ENCODE data around the gene CCDC144A.
"Not testable (repeated sequence)": the region's sequence is repeated elsewhere in the genome, so short reads cannot be mapped to it uniquely, and the experiment has no call there.

Gene CCDC144A

DNA sequence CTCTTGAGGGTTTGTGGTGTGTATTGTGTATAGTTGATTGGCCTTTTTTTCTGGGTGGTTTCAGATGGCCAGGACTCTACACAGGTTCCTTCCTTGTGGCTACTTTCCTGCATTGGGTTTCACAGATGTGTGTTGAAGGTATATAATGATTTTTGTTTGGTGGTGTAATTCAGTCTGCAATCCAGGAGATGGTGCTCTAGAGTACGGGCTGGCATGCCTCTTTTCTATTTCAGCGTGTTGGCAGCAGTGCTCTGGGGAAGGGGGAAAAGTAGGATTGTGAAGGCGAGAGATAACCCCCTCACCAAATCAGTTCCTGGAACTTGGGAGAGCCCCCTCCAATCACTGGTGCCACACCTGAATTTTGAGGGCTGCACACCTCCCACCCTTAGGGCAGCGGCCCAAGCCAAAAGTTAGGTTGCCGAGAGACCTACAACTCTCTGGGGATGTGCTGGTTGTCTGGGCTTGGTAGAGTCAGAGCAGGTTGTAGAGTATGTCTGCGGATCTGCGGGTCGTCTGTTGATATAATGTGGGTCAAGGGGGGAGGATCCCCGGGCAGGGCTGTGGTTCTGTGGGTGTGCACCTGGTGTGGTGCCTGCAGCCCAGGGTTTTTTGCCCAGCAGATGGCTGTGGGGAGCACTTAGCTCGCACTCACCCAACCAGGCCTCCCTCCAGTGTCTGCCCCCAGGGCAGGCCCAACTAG, 61.3 kb downstream of the CCDC144A start:
- DNase-seq, result not testable (repeated sequence)

DNA sequence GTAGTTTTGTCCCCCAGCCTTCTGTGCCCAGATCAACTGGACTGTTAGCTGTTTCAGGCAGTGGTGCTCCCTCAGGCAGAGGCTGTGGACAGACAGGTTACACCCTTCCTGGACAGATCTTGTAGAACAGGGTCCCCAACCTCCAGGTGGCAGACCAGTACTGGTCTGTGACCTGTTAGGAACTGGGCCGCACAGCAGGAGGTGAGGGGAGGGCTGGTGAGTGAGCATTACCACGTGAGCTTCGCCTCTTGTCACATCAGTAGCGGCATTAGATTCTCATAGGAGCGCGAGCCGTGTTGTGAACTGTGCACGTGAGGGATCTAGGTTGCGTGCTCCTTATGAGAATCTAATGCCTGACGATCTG, 61.9 kb downstream of the CCDC144A start:
- DNase-seq, result not testable (repeated sequence)

DNA sequence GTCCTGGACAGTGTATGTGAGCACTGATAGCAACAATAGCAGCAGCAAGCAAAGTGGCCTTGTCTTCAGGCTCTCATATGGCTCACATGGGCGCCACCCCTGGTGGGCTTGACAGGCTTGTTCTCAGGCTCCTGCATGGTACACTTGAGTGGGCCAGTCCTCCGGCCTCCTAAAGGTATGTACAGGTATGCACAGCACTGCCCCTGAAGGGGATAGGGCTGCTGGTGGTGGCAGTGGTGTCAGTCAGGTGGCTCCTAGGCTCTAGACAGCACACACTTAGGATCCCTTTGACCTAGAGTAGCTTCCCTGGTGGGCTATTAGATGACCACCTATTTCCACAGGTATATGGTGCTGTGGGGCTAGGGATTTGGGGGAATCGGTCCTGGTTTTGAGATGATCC, 67.5 kb downstream of the CCDC144A start:
- not testable (repeated sequence) for DNase-seq

GRCh38 chr17:16758177-16758576, 68.1 kb downstream of the CCDC144A start:
- not testable (repeated sequence) for DNase-seq

- not testable (repeated sequence) for DNase-seq
Measured at GRCh38 chr17:16768290-16769175, 78.5 kb downstream of the CCDC144A start.

- DNase-seq, result not testable (repeated sequence)
Measured at GRCh38 chr17:16772394-16773145, 82.5 kb downstream of the CCDC144A start.

- DNase-seq, result not testable (repeated sequence)
Measured at GRCh38 chr17:16773146-16773522, 83.1 kb downstream of the CCDC144A start.

- not testable (repeated sequence) for DNase-seq
Measured at GRCh38 chr17:16787851-16788250, 97.8 kb downstream of the CCDC144A start.

DNA sequence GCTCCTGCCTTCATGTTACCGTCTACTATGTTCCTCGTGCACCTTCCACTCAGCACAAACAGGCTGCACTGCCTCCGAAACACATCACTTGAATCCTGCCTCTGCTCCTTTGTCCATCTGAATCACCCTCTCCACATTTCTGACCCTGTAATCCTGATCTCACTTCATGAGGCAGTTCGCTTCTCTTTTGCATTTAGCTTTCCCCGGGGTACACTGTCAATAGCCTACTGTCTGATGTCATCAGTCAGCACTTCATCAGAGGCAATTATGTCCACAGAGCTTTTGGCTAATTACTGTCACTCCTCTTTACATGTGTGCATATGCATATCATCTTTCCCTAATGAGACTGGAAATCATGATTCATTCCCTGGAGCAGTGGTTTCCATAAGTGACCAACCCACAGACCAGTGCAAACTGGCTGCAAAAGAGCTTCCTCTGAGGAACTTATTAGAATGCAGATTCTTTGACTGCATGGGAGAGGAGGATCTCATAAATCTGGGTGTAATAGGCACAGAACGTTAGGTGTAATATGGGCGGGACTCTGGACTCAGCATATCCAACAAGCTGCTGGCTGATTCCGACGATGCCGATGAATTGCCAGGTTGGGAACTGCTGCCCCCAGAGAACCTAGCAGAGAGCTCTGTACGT, 99.0 kb downstream of the CCDC144A start:
- DNase-seq, result not testable (repeated sequence)

DNA sequence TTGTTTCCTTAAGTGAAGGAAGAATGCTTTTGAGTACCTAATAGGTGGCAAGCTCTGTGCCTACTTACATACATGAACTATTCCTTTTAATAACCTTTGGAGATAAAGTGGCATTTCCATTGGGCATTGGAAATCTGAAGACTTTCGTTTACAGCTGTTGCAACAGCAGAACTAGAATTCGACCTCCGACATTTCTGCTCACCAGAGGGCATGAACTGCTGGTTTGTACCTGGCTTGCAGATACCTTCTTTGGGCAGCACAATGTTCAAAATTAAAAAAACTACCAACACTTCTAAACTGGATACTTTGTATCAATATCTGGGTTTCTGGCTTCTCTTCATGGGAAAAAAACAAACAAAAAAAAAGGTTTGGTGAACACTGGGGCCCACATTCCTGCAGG, 99.6 kb downstream of the CCDC144A start:
- not testable (repeated sequence) for DNase-seq

GRCh38 chr17:16790313-16790871, 100.4 kb downstream of the CCDC144A start:
- DNase-seq, result not testable (repeated sequence)

- DNase-seq, result not testable (repeated sequence)
Measured at GRCh38 chr17:16794215-16794614, 104.2 kb downstream of the CCDC144A start.

- DNase-seq, result not testable (repeated sequence)
Measured at GRCh38 chr17:16795894-16796293, 105.9 kb downstream of the CCDC144A start.

DNA sequence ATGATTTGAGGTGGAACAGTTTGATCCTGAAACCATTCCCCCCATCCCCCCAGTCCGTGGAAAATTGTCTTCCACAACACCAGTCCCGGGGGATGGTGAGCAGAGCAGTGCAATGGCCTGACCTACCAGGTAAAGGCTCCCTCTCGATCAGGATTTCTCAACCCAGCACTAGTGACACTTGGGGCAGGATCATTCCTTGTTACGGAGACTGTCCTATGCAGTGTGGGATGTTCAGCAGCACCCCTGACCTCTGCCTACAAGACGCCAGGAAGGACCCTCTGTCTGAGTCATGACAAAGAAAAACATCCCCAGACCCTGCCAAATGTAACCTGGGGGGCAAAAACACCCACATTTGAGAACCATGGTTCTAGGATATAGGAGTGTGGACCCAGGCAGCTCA, 114.8 kb downstream of the CCDC144A start:
- not testable (repeated sequence) for DNase-seq

GRCh38 chr17:16806599-16806998, 116.6 kb downstream of the CCDC144A start:
- DNase-seq, result not testable (repeated sequence)

GRCh38 chr17:16807620-16808019, 117.6 kb downstream of the CCDC144A start:
- not testable (repeated sequence) for DNase-seq

DNA sequence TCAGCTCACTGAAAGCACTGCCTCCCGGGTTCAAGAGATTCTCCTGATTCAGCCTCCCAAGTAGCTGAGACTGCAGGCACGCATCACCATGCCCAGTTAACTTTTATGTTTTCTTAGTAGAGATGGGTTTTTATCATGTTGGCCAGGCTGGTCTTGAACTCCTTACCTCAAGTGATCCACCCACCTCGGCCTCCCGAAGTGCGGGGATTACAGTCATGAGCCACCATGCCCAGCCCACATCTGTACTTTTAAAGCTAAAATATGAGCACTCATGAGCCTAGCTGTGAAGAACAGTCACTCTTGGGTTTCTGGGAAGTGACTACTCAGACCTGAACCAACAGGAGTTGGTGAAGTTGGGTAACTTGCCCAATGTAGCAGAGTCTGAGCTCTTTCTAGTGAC, 120.2 kb downstream of the CCDC144A start:
- DNase-seq, result not testable (repeated sequence)

- not testable (repeated sequence) for DNase-seq
Measured at GRCh38 chr17:16812126-16812525, 122.1 kb downstream of the CCDC144A start.

DNA sequence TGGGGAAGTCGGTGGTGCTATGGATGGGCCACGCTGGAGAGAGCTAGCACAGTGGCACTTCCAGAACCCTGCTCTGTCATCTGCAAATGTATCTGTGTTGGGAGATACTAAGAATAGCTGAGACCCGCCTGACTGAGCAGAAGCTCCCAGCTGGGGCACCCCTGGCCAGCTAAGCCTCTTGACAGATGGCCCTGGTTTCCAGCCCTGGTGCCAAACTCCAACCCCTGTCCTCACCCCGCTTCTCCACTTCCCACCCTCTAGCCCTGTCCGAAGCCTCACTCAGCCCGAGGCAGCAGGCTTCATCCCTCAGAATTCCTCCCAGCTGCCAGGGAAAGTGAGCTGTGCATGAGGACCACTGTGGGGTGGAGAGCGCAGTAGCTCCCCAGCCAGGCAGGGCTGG, 124.4 kb downstream of the CCDC144A start:
- no peak for DNase-seq

- no peak for DNase-seq
Measured at GRCh38 chr17:16817201-16817600, 127.2 kb downstream of the CCDC144A start.

- DNase-seq, result not testable (repeated sequence)
Measured at GRCh38 chr17:16817940-16818339, 127.9 kb downstream of the CCDC144A start.

DNA sequence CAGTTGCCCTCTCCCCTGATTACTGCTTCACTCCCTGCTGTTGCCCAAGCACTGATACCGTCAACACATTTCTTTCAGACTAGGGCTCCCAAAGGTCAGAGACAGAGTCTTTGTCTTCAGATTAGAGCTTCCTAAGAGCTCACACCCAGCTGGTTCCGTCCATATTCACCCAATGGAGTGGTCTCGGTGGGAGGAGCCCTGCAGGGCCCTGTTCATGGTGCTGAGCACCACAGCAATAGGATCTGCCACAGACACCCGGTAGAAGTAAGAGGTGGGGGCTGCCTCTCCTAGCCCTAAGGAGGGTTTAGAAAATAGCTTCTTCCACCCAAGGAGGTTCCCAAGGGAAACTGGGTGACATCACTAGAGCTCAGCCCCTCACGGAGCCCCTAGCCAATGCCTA, 128.3 kb downstream of the CCDC144A start:
- no peak for DNase-seq

All from activated effector memory CD4-positive, alpha-beta T cell treated with Interleukin-2 at 50 U/mL for 16 hours (primary cell).